ENCODE results near the gene AMACR. TPM values are rescaled to one million over a fixed set of nuclear protein-coding genes. Genes with fewer than 3 reads are reported as not detected.
"Not testable (repeated sequence)": the region's sequence is repeated elsewhere in the genome, so short reads cannot be mapped to it uniquely, and the experiment has no call there.

Gene AMACR
- total RNA-seq, 1 donor from 2014 or later: 12.8 TPM

DNA sequence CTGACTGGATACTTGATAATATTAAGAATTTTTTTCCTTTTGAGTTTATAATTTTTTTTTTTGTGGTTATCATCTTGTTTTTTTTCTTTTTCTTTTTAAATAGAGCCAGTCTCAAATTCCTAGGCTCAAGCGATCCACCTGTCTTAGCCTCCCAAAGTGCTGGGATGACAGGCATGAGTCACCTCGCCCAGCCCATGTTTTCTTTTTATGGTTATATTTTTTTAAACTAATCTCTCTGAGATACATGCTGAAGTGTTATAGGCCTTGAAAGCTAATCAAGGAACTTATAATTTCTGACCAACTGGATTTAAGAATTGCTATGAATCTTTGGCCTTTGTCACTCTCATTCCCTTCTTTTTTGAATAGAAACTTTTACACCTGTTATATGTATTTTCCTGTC, 6.8 kb upstream of the AMACR start:
- H3K27ac Mint-ChIP-seq (ENCODE audit: unreplicated experiment): no peak overlapping the region
- TF ChIP-seq, protein P1, sequence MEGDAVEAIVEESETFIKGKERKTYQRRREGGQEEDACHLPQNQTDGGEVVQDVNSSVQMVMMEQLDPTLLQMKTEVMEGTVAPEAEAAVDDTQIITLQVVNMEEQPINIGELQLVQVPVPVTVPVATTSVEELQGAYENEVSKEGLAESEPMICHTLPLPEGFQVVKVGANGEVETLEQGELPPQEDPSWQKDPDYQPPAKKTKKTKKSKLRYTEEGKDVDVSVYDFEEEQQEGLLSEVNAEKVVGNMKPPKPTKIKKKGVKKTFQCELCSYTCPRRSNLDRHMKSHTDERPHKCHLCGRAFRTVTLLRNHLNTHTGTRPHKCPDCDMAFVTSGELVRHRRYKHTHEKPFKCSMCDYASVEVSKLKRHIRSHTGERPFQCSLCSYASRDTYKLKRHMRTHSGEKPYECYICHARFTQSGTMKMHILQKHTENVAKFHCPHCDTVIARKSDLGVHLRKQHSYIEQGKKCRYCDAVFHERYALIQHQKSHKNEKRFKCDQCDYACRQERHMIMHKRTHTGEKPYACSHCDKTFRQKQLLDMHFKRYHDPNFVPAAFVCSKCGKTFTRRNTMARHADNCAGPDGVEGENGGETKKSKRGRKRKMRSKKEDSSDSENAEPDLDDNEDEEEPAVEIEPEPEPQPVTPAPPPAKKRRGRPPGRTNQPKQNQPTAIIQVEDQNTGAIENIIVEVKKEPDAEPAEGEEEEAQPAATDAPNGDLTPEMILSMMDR (IDR thresholded peaks at IDR 0.05): no peak
- no peaks in the 10 kb centered on the region for H3K27me3 Mint-ChIP-seq (ENCODE audit: unreplicated experiment)
- peaks cover 4% of the 10 kb centered on the region for H3K4me1 Mint-ChIP-seq (ENCODE audit: unreplicated experiment)
- H3K36me3 Mint-ChIP-seq (ENCODE audit: unreplicated experiment): peaks cover 8% of the 10 kb centered on the region
- H3K9me3 Mint-ChIP-seq (ENCODE audit: unreplicated experiment): no peaks in the 10 kb centered on the region
- no peak overlapping the region for H3K4me3 Mint-ChIP-seq (ENCODE audit: unreplicated experiment)
- no peak for DNase-seq (ENCODE audit: extremely low spot score, unreplicated experiment)

GRCh38 chr5:34013547-34013946, 5.7 kb upstream of the AMACR start:
- peaks cover 13% of the 10 kb centered on the region for H3K4me1 Mint-ChIP-seq (ENCODE audit: unreplicated experiment)
- DNase-seq (ENCODE audit: extremely low spot score, unreplicated experiment): no peak
- H3K9me3 Mint-ChIP-seq (ENCODE audit: unreplicated experiment): no peaks in the 10 kb centered on the region
- TF ChIP-seq, protein P1 (IDR thresholded peaks at IDR 0.05): no peak
- peaks cover 8% of the 10 kb centered on the region for H3K36me3 Mint-ChIP-seq (ENCODE audit: unreplicated experiment)
- no peak overlapping the region for H3K4me3 Mint-ChIP-seq (ENCODE audit: unreplicated experiment)
- H3K27me3 Mint-ChIP-seq (ENCODE audit: unreplicated experiment): no peaks in the 10 kb centered on the region
- H3K27ac Mint-ChIP-seq (ENCODE audit: unreplicated experiment): no peak overlapping the region

- Mint-ChIP-seq H3K9me3 (ENCODE audit: unreplicated experiment) (no peaks in the 10 kb centered on the region), H3K4me3 (ENCODE audit: unreplicated experiment) (no peak overlapping the region), H3K27ac (ENCODE audit: unreplicated experiment) (no peak overlapping the region), H3K4me1 (ENCODE audit: unreplicated experiment) (peaks cover 16% of the 10 kb centered on the region), H3K27me3 (ENCODE audit: unreplicated experiment) (no peaks in the 10 kb centered on the region), H3K36me3 (ENCODE audit: unreplicated experiment) (peaks cover 8% of the 10 kb centered on the region)
- no peak for DNase-seq (ENCODE audit: extremely low spot score, unreplicated experiment)
- TF ChIP-seq, protein P1 (IDR thresholded peaks at IDR 0.05): no peak
These were observed 4.9 kb upstream of the AMACR start for GRCh38 chr5:34012791-34013190.

DNA sequence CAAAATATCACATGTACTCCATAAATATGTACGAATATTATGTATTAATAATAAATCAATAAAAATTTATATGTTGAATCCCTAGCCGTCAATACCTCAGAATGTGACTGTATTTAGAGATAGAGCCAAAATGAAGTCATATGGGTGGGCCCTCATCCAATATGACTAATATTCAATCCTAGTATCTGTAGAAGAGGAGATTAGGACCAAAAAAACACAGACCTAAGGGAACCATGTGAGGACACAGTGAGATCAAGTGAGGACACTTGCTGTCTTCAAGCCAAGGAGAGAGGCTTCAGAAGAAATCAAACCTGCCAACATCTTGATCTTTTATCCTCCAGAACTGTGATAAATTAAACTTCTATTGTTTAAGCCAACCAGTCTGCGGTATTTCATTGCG, 3.7 kb upstream of the AMACR start:
- DNase-seq (ENCODE audit: extremely low spot score, unreplicated experiment): no peak

DNA sequence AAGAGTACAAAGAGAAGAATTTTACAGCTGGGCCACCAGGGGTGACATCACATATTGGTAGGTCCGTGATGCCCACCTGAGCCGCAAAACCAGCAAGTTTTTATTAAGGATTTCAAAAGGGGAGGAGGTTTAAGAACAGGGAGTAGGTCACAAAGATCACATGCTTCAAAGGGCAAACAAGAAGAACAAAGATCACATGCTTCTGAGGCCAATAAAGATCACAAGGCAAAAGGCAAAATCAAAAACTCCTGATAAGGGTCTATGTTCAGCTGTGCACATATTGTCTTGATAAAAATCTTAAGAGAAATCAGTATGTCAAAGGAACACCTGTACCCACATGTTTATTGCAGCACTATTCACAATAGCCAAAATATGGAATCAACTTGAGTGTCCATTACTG, 2.3 kb upstream of the AMACR start:
- not testable (repeated sequence) for H3K4me3 Mint-ChIP-seq (ENCODE audit: unreplicated experiment); H3K27ac Mint-ChIP-seq (ENCODE audit: unreplicated experiment); H3K36me3 Mint-ChIP-seq (ENCODE audit: unreplicated experiment); DNase-seq (ENCODE audit: extremely low spot score, unreplicated experiment); H3K27me3 Mint-ChIP-seq (ENCODE audit: unreplicated experiment); H3K9me3 Mint-ChIP-seq (ENCODE audit: unreplicated experiment)
- H3K4me1 Mint-ChIP-seq (ENCODE audit: unreplicated experiment): peaks cover 31% of the 10 kb centered on the region

More for the DNA sequence above, 3.7 kb upstream of the AMACR start:
- H3K9me3 Mint-ChIP-seq (ENCODE audit: unreplicated experiment): no peaks in the 10 kb centered on the region
- H3K27ac Mint-ChIP-seq (ENCODE audit: unreplicated experiment): no peak overlapping the region
- peaks cover 4% of the 10 kb centered on the region for H3K36me3 Mint-ChIP-seq (ENCODE audit: unreplicated experiment)
- no peaks in the 10 kb centered on the region for H3K27me3 Mint-ChIP-seq (ENCODE audit: unreplicated experiment)
- peaks cover 22% of the 10 kb centered on the region for H3K4me1 Mint-ChIP-seq (ENCODE audit: unreplicated experiment)
- TF ChIP-seq, protein P1 (IDR thresholded peaks at IDR 0.05): no peak
- H3K4me3 Mint-ChIP-seq (ENCODE audit: unreplicated experiment): no peak overlapping the region

DNA sequence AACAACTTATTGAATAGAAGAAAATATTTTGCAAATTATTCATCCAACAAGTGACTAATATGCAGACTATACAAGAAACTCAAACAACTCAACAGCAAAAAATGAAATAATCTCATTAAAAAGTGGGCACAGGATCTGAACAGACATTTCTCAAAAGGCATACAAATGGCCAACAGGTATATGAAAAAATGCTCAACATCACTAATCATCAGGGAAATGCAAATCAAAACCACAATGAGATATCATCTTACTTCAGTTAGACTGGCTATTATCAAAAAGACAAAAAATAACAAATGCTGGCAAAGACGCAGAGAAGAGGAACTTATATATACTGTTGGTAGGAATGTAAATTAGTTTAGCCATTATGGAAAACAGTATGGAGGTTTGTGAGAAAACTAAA, 1.8 kb upstream of the AMACR start:
- TF ChIP-seq, protein P1 (IDR thresholded peaks at IDR 0.05): no peak
- Mint-ChIP-seq H3K27me3 (ENCODE audit: unreplicated experiment) (no peaks in the 10 kb centered on the region), H3K4me3 (ENCODE audit: unreplicated experiment) (no peak overlapping the region), H3K4me1 (ENCODE audit: unreplicated experiment) (peaks cover 33% of the 10 kb centered on the region), H3K27ac (ENCODE audit: unreplicated experiment) (peak overlapping the region; percentile 91), H3K9me3 (ENCODE audit: unreplicated experiment) (no peaks in the 10 kb centered on the region), H3K36me3 (ENCODE audit: unreplicated experiment) (peaks cover 10% of the 10 kb centered on the region)
- no peak for DNase-seq (ENCODE audit: extremely low spot score, unreplicated experiment)
